Right cardiac atrium (tissue), 5 donors: Measurements from ENCODE around the gene CEP112. TPM values are rescaled to one million over a fixed set of nuclear protein-coding genes. Genes with fewer than 3 reads are reported as not detected.
"Not testable (repeated sequence)": the region's sequence is repeated elsewhere in the genome, so short reads cannot be mapped to it uniquely, and the experiment has no call there.

Source experiments
- ATAC-seq, 2 donors: fragments of 200-7000 bp; cut with Tn5 transposase; one replicate each; pipeline versions ENCODE4 v1.8.0 to v1.9.1; 2020; ENCODE audit warnings: moderate library complexity in 2 of 2, mild to moderate bottlenecking in 1 of 2
- DNase-seq, 3 donors: peaks; one replicate each; pipeline ENCODE4 v3.0.0-alpha.2; 2020
- H3K27ac ChIP-seq: one replicate; pipeline ENCODE4 v1.5.1; 2013; ENCODE audit warnings: mild to moderate bottlenecking, low read length, control low read depth, moderate library complexity
- H3K27me3 ChIP-seq: one replicate; pipeline ENCODE4 v1.6.1; 2013; ENCODE audit not compliant: control insufficient read depth, insufficient read depth
- H3K4me1 ChIP-seq: one replicate; pipeline ENCODE4 v1.6.1; 2013; ENCODE audit warnings: low read length; ENCODE audit not compliant: control insufficient read depth, insufficient read depth
- H3K4me3 ChIP-seq: one replicate; pipeline ENCODE4 v1.5.1; 2013; ENCODE audit warnings: low read length, control low read depth
- H3K9me3 ChIP-seq: one replicate; pipeline ENCODE4 v1.6.1; 2013; ENCODE audit warnings: low read length; ENCODE audit not compliant: control insufficient read depth
- WGBS: extraction: QIAGEN DNeasy Blood & Tissue Kit; methylation state at CpG from one replicate; pipeline ENCODE4 v1.1.7; 2013; 5-methylcytosine and 5-hydroxymethylcytosine counted together
- intact Hi-C, 4 donors: fragments of 100-400 bp; cut with DNase I; formaldehyde crosslinking; loops; one replicate each; pipeline versions ENCODE4 v1.11.0 to v1.14.0; 2022 to 2023
- polyA plus RNA-seq: library from polyadenylated mRNA; stranded (reverse); fragments of 200-250 nt; gene quantifications from one replicate; pipeline ENCODE4 v1.2.3, GENCODE V29; 2013
- total RNA-seq, 4 donors: library from RNA; stranded (reverse); fragmentation: NEBNext Ultra II Directional; extraction: Animal tissue kit (Norgen Biotek cat#: 25700); gene quantifications; one replicate each; pipeline ENCODE4 v1.2.1, GENCODE V29; 2021
- donor health status: healthy with polysubstance abuse.
- donor health status: DM: no; HTN: yes; CAD: no.
- donor health status: DM: no; HTN: no; CAD: no.
- donor health status: DM: no; HTN: yes; CAD: no; lungs with severe emphysema.
- donor health status: DM: yes; HTN: yes; CAD: no.

Gene CEP112
- total and polyA plus RNA-seq, 5 donors, result 11.1 to 23.1 (median 18.0) TPM

DNA sequence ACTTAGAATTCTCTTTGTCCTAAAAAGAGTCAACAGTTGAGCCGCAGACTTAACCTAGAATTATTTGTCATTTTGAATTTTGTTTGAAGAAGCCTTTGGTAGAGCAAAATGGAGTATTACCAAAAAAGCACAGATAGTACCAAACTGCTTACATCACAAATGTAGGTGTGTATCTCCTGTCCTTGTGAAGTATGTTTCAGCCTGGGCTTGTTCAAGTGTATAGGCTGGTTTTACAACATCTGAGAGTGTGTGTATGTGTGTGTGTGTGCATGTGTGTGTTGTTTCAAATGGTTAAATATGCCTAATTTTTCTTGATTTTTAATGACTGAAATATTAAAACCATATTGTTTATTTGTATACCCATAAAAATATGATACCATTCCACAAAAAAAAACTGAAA is 441.8 kb downstream of the CEP112 start:
- no peaks in the 10 kb centered on the region for H3K9me3 ChIP-seq
- 94% methylated on average over 1 of the region's 1 CpG for WGBS
- H3K4me3 ChIP-seq, result no peak overlapping the region
- H3K4me1 ChIP-seq, result no peaks in the 10 kb centered on the region
- DNase-seq (no peak), ATAC-seq (no peak)
- intact Hi-C loops, result no loop called here
- H3K27me3 ChIP-seq, result no peaks in the 10 kb centered on the region
- no peak overlapping the region for H3K27ac ChIP-seq

- ATAC-seq, result no peak
- 95% methylated on average over 2 of the region's 2 CpGs for WGBS
Measured at GRCh38 chr17:65749479-65749878, 442.5 kb downstream of the CEP112 start.

GRCh38 chr17:65745241-65745640 is 446.7 kb downstream of the CEP112 start:
- no peaks in the 10 kb centered on the region for H3K27me3 ChIP-seq
- H3K4me1 ChIP-seq, result no peaks in the 10 kb centered on the region
- DNase-seq, result no peak
- H3K4me3 ChIP-seq, result no peak overlapping the region
- H3K27ac ChIP-seq, result no peak overlapping the region
- no peak for ATAC-seq
- H3K9me3 ChIP-seq, result no peaks in the 10 kb centered on the region
- intact Hi-C loops, result no loop called here

More at GRCh38 chr17:65749479-65749878, 442.5 kb downstream of the CEP112 start:
- Histone ChIP-seq H3K27me3 (no peaks in the 10 kb centered on the region), H3K4me3 (no peak overlapping the region), H3K9me3 (no peaks in the 10 kb centered on the region), H3K4me1 (no peaks in the 10 kb centered on the region), H3K27ac (no peak overlapping the region)
- intact Hi-C loops, result no loop called here
- no peak for DNase-seq

DNA sequence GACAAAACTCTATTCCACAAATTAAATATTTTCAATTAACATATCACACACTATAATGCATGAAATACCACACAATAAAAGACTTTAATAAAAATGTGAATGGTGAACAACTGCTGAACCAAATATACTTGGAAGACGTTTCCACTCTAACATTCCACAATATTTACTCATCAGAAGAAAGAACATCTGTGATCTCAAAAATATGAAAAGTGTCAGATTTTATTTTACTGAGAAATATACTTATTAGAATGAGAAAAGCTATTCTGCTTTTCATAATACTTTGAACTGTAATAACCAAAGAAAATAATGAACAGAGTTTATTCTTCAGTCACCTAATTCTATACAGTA is 448.7 kb downstream of the CEP112 start:
- Histone ChIP-seq H3K27me3 (no peaks in the 10 kb centered on the region), H3K9me3 (no peaks in the 10 kb centered on the region), H3K27ac (no peak overlapping the region), H3K4me3 (no peak overlapping the region), H3K4me1 (no peaks in the 10 kb centered on the region)
- no peak for ATAC-seq
- intact Hi-C loops, result no loop called here
- DNase-seq, result no peak
- 40% methylated on average over 1 of the region's 1 CpG for WGBS

- 64% methylated on average over 6 of the region's 6 CpGs for WGBS
- ATAC-seq (peak in 1 of 2 donors; percentile 14), DNase-seq (no peak)
- H3K4me3 ChIP-seq, result no peak overlapping the region
- no peaks in the 10 kb centered on the region for H3K4me1 ChIP-seq
- no peak overlapping the region for H3K27ac ChIP-seq
- no peaks in the 10 kb centered on the region for H3K9me3 ChIP-seq
- intact Hi-C loops, result no loop called here
- no peaks in the 10 kb centered on the region for H3K27me3 ChIP-seq
Measured at GRCh38 chr17:65742403-65743307, 449.3 kb downstream of the CEP112 start.

DNA sequence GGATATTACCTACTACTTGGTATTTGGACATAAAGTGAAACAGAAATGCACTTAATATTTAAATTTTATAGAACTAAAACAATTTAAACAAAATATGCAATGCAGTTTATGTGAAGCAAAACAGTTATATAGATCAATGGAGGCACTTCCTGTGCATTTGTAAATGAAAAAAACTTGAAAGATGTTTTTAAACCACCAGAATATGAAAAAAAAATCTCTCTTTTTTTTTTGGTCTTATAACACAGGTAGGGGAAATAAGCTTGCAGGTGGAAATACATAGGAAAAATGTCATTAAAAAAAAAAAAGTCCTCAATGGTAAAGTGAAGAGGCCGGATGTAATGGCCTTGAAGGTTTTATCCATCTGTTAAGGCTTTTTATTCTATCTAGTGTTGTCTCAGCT is 450.2 kb downstream of the CEP112 start:
- intact Hi-C loops, result no loop called here
- WGBS, result 97% methylated on average over 1 of the region's 1 CpG
- H3K4me1 ChIP-seq, result peaks cover under 1% of the 10 kb centered on the region
- H3K9me3 ChIP-seq, result no peaks in the 10 kb centered on the region
- DNase-seq (no peak), ATAC-seq (no peak)
- H3K27ac ChIP-seq, result no peak overlapping the region
- H3K4me3 ChIP-seq, result no peak overlapping the region
- H3K27me3 ChIP-seq, result no peaks in the 10 kb centered on the region

GRCh38 chr17:65739034-65739433 is 452.9 kb downstream of the CEP112 start:
- intact Hi-C loops, result no loop called here
- no peak for DNase-seq
- no peaks in the 10 kb centered on the region for H3K27me3 ChIP-seq
- H3K9me3 ChIP-seq, result no peaks in the 10 kb centered on the region
- no peak overlapping the region for H3K27ac ChIP-seq
- ATAC-seq, result no peak
- peaks cover 2% of the 10 kb centered on the region for H3K4me1 ChIP-seq
- no peak overlapping the region for H3K4me3 ChIP-seq

DNA sequence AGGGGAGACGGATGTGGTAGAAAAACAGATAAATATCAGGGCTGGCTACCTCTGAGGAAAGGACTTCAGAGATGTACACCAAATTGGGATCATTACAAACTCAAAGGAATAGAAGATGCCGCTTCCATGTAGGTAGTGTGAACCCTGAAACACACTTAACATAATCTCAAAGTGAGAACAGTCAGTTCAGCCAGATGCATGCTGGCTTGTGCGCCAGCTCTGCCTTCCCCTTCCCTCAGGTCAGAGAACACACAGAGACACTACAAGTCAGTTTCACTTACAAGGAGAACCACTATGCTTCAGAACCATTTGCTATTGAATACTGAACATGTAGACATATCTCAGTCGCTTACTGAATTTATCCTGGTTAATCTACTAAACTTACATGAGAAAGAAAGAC is 454.5 kb downstream of the CEP112 start:
- no peak for ATAC-seq
- Histone ChIP-seq H3K27ac (no peak overlapping the region), H3K4me1 (peaks cover 2% of the 10 kb centered on the region), H3K4me3 (no peak overlapping the region), H3K27me3 (no peaks in the 10 kb centered on the region), H3K9me3 (no peaks in the 10 kb centered on the region)
- 86% methylated on average over 4 of the region's 4 CpGs for WGBS
- DNase-seq, result no peak
- intact Hi-C loops, result no loop called here

GRCh38 chr17:65733314-65733713 is 458.6 kb downstream of the CEP112 start:
- Histone ChIP-seq H3K27me3 (no peaks in the 10 kb centered on the region), H3K4me1 (peaks cover 2% of the 10 kb centered on the region), H3K27ac (no peak overlapping the region), H3K9me3 (no peaks in the 10 kb centered on the region), H3K4me3 (no peak overlapping the region)
- intact Hi-C loops, result no loop called here
- DNase-seq (no peak), ATAC-seq (no peak)
- WGBS, result 98% methylated on average over 3 of the region's 3 CpGs

- ATAC-seq, H3K4me1 ChIP-seq, H3K27me3 ChIP-seq, H3K9me3 ChIP-seq, DNase-seq, H3K27ac ChIP-seq, H3K4me3 ChIP-seq, intact Hi-C loops: not testable (repeated sequence)
- WGBS, result 96% methylated on average over 2 of the region's 2 CpGs
Measured at GRCh38 chr17:65732667-65733066, 459.3 kb downstream of the CEP112 start.

DNA sequence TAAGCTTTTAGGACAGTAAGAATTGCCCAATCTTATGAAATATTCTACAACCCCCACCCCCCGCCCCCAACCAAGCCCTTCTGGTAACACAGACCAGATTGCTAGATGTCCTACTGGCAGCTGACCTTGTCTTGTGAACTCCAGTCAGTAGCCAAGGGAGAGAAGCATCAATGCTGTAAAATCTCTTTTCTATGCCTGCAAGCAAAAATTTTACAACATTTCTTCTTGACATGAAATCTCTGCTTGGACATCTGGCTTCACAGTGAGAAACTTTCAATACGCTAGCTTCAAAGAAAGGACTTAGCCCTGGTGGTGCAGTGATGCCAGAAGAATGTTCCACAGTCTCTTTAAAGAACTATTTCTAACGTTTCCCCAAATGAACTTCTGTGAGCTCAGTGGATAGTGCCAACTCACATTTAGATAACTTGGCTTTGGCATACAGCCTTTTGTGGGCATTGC is 461.2 kb downstream of the CEP112 start:
- no peak overlapping the region for H3K27ac ChIP-seq
- no peaks in the 10 kb centered on the region for H3K27me3 ChIP-seq
- 56% methylated on average over 3 of the region's 3 CpGs for WGBS
- no peaks in the 10 kb centered on the region for H3K9me3 ChIP-seq
- DNase-seq (no peak), ATAC-seq (no peak)
- H3K4me1 ChIP-seq, result no peaks in the 10 kb centered on the region
- intact Hi-C loops, result no loop called here
- H3K4me3 ChIP-seq, result no peak overlapping the region

GRCh38 chr17:65729207-65729606 is 462.7 kb downstream of the CEP112 start:
- H3K27ac ChIP-seq, result no peak overlapping the region
- H3K27me3 ChIP-seq, result no peaks in the 10 kb centered on the region
- H3K4me1 ChIP-seq, result no peaks in the 10 kb centered on the region
- ATAC-seq (no peak), DNase-seq (no peak)
- 97% methylated on average over 3 of the region's 3 CpGs for WGBS
- H3K4me3 ChIP-seq, result no peak overlapping the region
- no peaks in the 10 kb centered on the region for H3K9me3 ChIP-seq
- intact Hi-C loops, result no loop called here
